Nephron (organoid): ENCODE results near the gene GPR141.
"Not testable (repeated sequence)": the region's sequence is repeated elsewhere in the genome, so short reads cannot be mapped to it uniquely, and the experiment has no call there.

Experiments
- H3K27ac Mint-ChIP-seq, 3 experiments: 2 replicates each; pipeline ENCODE4 v1.8.0; 2020; ENCODE audit warnings: mixed read lengths in 3 of 3, mild to moderate bottlenecking in 2 of 3, moderate library complexity in 1 of 3
- H3K27me3 Mint-ChIP-seq: 2 replicates; pipeline ENCODE4 v1.8.0; 2021; ENCODE audit warnings: low read depth, mild to moderate bottlenecking, moderate library complexity, mixed read lengths
- H3K36me3 Mint-ChIP-seq: 2 replicates; pipeline ENCODE4 v1.8.0; 2020; ENCODE audit warnings: low read depth, mixed read lengths
- H3K4me1 Mint-ChIP-seq: 2 replicates; pipeline ENCODE4 v1.8.0; 2020; ENCODE audit warnings: mixed read lengths
- H3K4me3 Mint-ChIP-seq, 3 experiments: 2 replicates each; pipeline ENCODE4 v1.8.0; 2020; ENCODE audit warnings: mild to moderate bottlenecking in 3 of 3, mixed read lengths in 3 of 3, moderate library complexity in 2 of 3
- H3K9me3 Mint-ChIP-seq: 2 replicates; pipeline ENCODE4 v1.8.0; 2020; ENCODE audit warnings: mixed read lengths
- CTCF ChIP-seq, 3 experiments: fragments of 200-600 bp; sonication (generic); IDR thresholded peaks; one replicate each; pipeline ENCODE4 v1.5.0; 2021; ENCODE audit warnings: antibody characterized with exemption in 3 of 3; ENCODE audit not compliant: unreplicated experiment in 3 of 3

The GPR141 gene

GRCh38 chr7:37694208-37695094 lies 10.9 kb downstream of the GPR141 start:
- no peak for TF ChIP-seq CTCF (IDR thresholded peaks at IDR 0.05; ENCODE audit: unreplicated experiment in 3 of 3)
- Mint-ChIP-seq H3K9me3 (peaks cover 2% of the 10 kb centered on the region), H3K4me1 (peaks cover 21% of the 10 kb centered on the region), H3K27me3 (peaks cover 3% of the 10 kb centered on the region), H3K36me3 (no peaks in the 10 kb centered on the region), H3K27ac (no peak overlapping the region), H3K4me3 (no peak overlapping the region)

GRCh38 chr7:37698276-37698675 lies 14.7 kb downstream of the GPR141 start:
- no peaks in the 10 kb centered on the region for H3K36me3 Mint-ChIP-seq
- H3K4me1 Mint-ChIP-seq: peaks cover 24% of the 10 kb centered on the region
- TF ChIP-seq CTCF (IDR thresholded peaks at IDR 0.05; ENCODE audit: unreplicated experiment in 3 of 3): no peak
- H3K9me3 Mint-ChIP-seq: no peaks in the 10 kb centered on the region
- H3K27ac Mint-ChIP-seq: no peak overlapping the region
- peaks cover 3% of the 10 kb centered on the region for H3K27me3 Mint-ChIP-seq
- H3K4me3 Mint-ChIP-seq: no peak overlapping the region

GRCh38 chr7:37698782-37699181 lies 15.2 kb downstream of the GPR141 start:
- TF ChIP-seq CTCF (IDR thresholded peaks at IDR 0.05; ENCODE audit: unreplicated experiment in 3 of 3): no peak
- no peaks in the 10 kb centered on the region for H3K9me3 Mint-ChIP-seq
- no peak overlapping the region for H3K27ac Mint-ChIP-seq
- H3K4me3 Mint-ChIP-seq: no peak overlapping the region
- peaks cover 3% of the 10 kb centered on the region for H3K27me3 Mint-ChIP-seq
- no peaks in the 10 kb centered on the region for H3K36me3 Mint-ChIP-seq
- H3K4me1 Mint-ChIP-seq: peaks cover 27% of the 10 kb centered on the region

- Mint-ChIP-seq H3K27me3 (peaks cover 3% of the 10 kb centered on the region), H3K27ac (no peak overlapping the region), H3K36me3 (no peaks in the 10 kb centered on the region), H3K9me3 (no peaks in the 10 kb centered on the region), H3K4me1 (peaks cover 12% of the 10 kb centered on the region), H3K4me3 (no peak overlapping the region)
- TF ChIP-seq CTCF (IDR thresholded peaks at IDR 0.05; ENCODE audit: unreplicated experiment in 3 of 3): no peak
Measured at GRCh38 chr7:37701769-37702168, 18.2 kb downstream of the GPR141 start.

- H3K27me3 Mint-ChIP-seq: no peaks in the 10 kb centered on the region
- no peak overlapping the region for H3K4me3 Mint-ChIP-seq
- H3K36me3 Mint-ChIP-seq: no peaks in the 10 kb centered on the region
- H3K4me1 Mint-ChIP-seq: peaks cover 17% of the 10 kb centered on the region
- no peaks in the 10 kb centered on the region for H3K9me3 Mint-ChIP-seq
- peak overlapping the region in 1 of 3 experiments; percentile 43 for H3K27ac Mint-ChIP-seq
- TF ChIP-seq CTCF (IDR thresholded peaks at IDR 0.05; ENCODE audit: unreplicated experiment in 3 of 3): no peak
Measured at GRCh38 chr7:37703361-37703760, 19.8 kb downstream of the GPR141 start.

- not testable (repeated sequence) for H3K4me3 Mint-ChIP-seq, H3K36me3 Mint-ChIP-seq, H3K27me3 Mint-ChIP-seq, H3K9me3 Mint-ChIP-seq, H3K27ac Mint-ChIP-seq
- H3K4me1 Mint-ChIP-seq: peaks cover 17% of the 10 kb centered on the region
Measured at GRCh38 chr7:37704328-37704833, 20.8 kb downstream of the GPR141 start.
